SU-DHL-6 (cell line): ENCODE data around the gene CPNE2.

Experiments used
- EZH2phosphoT487 ChIP-seq: fragments of 200-600 bp; sonication (generic), shearing (Covaris generic); conservative IDR thresholded peaks from 2 replicates; pipeline ENCODE4 v1.6.1; 2018; ENCODE audit warnings: mild to moderate bottlenecking, antibody characterized with exemption, low read length, moderate library complexity, mixed read lengths
- TF ChIP-seq, protein P1 (sequence below): fragments of 200-600 bp; sonication (generic); IDR thresholded peaks from one replicate; pipeline ENCODE4 v1.5.1; 2017; ENCODE audit warnings: antibody characterized with exemption, mild to moderate bottlenecking, low read length, moderate library complexity; ENCODE audit not compliant: insufficient read depth, poor library complexity, severe bottlenecking

DNA sequence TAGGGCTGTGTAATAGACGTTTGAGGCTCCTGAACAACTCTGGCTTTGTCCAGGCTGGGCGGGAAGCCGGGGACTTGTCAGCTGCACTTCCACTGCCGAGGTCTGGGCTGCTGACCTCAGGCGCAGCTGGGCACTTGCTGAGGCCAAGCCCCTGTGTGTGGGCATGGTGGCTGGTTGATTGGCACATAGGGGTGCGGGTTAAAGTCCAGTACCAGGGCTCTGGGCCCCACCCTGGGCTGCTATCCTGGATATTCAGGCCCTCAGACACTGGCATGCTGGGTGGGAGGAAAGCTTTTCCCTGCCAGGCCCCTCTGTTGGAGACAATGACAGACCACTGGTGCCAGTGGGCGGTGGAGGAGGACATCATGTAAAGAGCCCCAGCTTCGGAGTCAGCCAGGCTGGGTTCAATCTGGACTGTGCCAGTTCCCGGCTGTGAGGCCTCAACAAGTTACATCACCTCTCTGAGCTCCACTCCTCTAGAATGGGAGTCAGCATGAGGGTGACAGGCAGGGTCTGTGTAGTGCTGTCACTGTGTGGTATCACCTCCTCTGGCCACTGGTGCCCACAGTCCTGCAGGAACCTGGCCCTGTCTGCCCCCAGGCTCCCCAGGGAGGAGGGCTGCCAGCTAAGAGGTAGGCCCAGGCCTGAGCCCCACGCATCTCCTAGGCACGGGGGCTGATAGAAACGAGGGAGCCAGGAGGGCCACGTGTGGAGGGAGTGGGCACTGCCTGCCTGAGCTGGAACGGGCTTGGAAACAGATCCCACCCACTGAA lies 51.0 kb downstream of the CPNE2 start:
- TF ChIP-seq, protein P1, sequence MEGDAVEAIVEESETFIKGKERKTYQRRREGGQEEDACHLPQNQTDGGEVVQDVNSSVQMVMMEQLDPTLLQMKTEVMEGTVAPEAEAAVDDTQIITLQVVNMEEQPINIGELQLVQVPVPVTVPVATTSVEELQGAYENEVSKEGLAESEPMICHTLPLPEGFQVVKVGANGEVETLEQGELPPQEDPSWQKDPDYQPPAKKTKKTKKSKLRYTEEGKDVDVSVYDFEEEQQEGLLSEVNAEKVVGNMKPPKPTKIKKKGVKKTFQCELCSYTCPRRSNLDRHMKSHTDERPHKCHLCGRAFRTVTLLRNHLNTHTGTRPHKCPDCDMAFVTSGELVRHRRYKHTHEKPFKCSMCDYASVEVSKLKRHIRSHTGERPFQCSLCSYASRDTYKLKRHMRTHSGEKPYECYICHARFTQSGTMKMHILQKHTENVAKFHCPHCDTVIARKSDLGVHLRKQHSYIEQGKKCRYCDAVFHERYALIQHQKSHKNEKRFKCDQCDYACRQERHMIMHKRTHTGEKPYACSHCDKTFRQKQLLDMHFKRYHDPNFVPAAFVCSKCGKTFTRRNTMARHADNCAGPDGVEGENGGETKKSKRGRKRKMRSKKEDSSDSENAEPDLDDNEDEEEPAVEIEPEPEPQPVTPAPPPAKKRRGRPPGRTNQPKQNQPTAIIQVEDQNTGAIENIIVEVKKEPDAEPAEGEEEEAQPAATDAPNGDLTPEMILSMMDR, result no peak
- TF ChIP-seq EZH2phosphoT487, result no peak
